Stimulated activated CD8-positive, alpha-beta memory T cell treated with anti-CD3 and anti-CD28 coated beads, Interleukin-7, amount 100 ng/mL, for 24 hours (primary cell): ENCODE data around the gene GNB2.
"Not testable (repeated sequence)": the region's sequence is repeated elsewhere in the genome, so short reads cannot be mapped to it uniquely, and the experiment has no call there.

Source experiments
- DNase-seq: peaks from one replicate; pipeline ENCODE4 v3.0.0-alpha.2; 2020; ENCODE audit warnings: low read depth

The GNB2 gene

GRCh38 chr7:100665168-100665726, 8.3 kb upstream of the GNB2 start:
- no peak for DNase-seq

GRCh38 chr7:100667331-100668068, 6.0 kb upstream of the GNB2 start:
- DNase-seq = no peak

GRCh38 chr7:100668069-100668449, 5.5 kb upstream of the GNB2 start:
- DNase-seq = no peak

- not testable (repeated sequence) for DNase-seq
These were observed 4.4 kb upstream of the GNB2 start for GRCh38 chr7:100669106-100669505.

- DNase-seq = no peak
These were observed 3.5 kb upstream of the GNB2 start for GRCh38 chr7:100670074-100670473.

- DNase-seq = no peak
These were observed 1.9 kb upstream of the GNB2 start for GRCh38 chr7:100671353-100672327.

GRCh38 chr7:100673942-100674410, 436 bp downstream of the GNB2 start:
- DNase-seq = no peak

- no peak for DNase-seq
These were observed 1.0 kb downstream of the GNB2 start for GRCh38 chr7:100674411-100675104.

GRCh38 chr7:100675105-100675451, 1.5 kb downstream of the GNB2 start:
- DNase-seq = no peak

- peak; percentile 54 for DNase-seq
These were observed 2.2 kb downstream of the GNB2 start for GRCh38 chr7:100675581-100676350.

GRCh38 chr7:100676501-100677306, 3.2 kb downstream of the GNB2 start:
- DNase-seq = no peak

GRCh38 chr7:100677308-100678267, 4.0 kb downstream of the GNB2 start:
- DNase-seq = no peak

- DNase-seq = no peak
These were observed 4.9 kb downstream of the GNB2 start for GRCh38 chr7:100678291-100678984.

GRCh38 chr7:100679129-100679926, 5.8 kb downstream of the GNB2 start:
- no peak for DNase-seq

GRCh38 chr7:100679927-100680575, 6.5 kb downstream of the GNB2 start:
- DNase-seq = no peak

- no peak for DNase-seq
These were observed 7.2 kb downstream of the GNB2 start for GRCh38 chr7:100680576-100681271.
